NCI-H460 (cell line): ENCODE results near the gene CERS6. TPM values are rescaled to one million over a fixed set of nuclear protein-coding genes. Genes with fewer than 3 reads are reported as not detected.

Experiments
- DNase-seq: peaks from one replicate; pipeline ENCODE4 v3.0.0-alpha.2; 2016; ENCODE audit warnings: low read depth; ENCODE audit errors: extremely low read depth
- total RNA-seq: library from RNA; depleted of rRNA; stranded (reverse); fragments of >200 nt; shearing (Covaris generic); gene quantifications from 2 replicates; pipeline ENCODE4 v1.2.3, GENCODE V29; 2014

The CERS6 gene
- total RNA-seq, 1 experiment from 2014 or later = 57.3 TPM

DNA sequence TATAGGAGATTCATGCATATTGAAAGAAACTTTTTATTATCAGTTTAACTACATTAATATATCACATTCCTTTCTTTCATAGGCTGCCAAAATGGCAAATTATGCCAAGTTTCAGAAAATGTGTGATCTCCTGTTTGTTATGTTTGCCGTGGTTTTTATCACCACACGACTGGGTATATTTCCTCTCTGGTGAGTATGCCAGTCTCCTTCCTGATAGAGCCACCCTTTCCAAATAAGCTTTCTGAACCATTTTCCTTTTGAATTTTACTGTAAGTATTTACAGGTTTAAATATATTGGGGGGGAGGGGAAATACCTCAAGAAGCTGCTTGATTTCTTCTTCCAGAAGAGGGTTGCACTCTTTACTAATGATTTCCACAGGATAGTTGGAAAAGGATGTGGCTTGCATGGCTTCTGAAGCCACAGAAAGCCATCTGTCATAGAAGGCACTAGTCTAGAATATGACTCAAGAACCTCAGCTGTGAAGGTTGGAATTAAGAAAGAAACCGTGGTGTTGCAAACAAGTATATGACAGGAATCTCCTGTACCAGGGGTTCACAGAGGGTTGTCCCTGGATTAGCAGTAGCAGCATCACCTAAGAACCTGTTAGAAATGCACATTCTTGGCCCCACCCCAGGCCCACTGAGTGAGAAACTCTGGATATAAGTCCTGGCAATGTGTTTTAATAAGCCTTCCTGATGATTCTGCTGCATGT, 261.9 kb downstream of the CERS6 start:
- no peak for DNase-seq

GRCh38 chr2:168718622-168719021, 262.6 kb downstream of the CERS6 start:
- no peak for DNase-seq

GRCh38 chr2:168719446-168719845, 263.4 kb downstream of the CERS6 start:
- no peak for DNase-seq

DNA sequence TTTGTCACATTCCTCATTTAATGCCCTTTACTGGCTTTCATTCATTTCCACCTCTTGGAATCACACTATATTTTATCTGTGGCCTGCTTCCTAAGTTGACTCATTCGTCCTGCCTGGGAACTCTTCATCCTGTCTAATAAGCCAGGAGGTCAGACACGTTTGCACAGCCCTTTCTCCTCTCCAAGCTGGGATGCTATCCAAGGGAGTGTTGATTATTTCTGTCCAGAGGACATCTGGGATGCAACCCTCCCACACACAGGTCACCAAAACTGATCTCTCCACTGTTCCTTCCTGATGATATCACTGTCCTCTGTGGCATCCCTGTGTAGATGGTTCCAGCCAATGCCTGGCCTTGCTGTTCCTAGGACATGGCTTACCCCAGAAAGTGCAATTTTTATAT, 266.5 kb downstream of the CERS6 start:
- DNase-seq = no peak

GRCh38 chr2:168723275-168723899, 267.3 kb downstream of the CERS6 start:
- DNase-seq = no peak

DNA sequence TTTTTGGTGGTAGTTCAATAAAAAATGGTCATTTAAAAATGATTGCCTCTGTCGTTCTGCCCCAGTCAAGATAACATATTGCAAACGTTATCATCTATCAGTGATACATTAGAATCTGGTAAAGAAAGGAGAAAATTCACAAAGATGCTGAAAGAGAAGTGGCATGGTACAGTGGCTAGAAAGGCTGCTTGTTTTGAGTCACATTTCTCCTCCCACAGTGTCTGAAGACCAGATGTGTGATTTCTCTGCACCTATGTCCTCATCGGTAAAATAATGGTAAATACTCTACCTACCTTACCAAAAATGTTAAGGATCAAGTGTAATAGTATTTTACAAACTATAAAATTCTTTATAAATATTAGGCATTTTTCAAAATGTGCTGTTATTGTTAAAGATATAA, 270.3 kb downstream of the CERS6 start:
- no peak for DNase-seq

GRCh38 chr2:168727904-168728470, 271.9 kb downstream of the CERS6 start:
- DNase-seq = no peak

- DNase-seq = no peak
Measured at GRCh38 chr2:168729455-168729854, 273.4 kb downstream of the CERS6 start.

- DNase-seq = no peak
Measured at GRCh38 chr2:168730344-168730743, 274.3 kb downstream of the CERS6 start.

GRCh38 chr2:168731002-168731401, 274.9 kb downstream of the CERS6 start:
- no peak for DNase-seq

DNA sequence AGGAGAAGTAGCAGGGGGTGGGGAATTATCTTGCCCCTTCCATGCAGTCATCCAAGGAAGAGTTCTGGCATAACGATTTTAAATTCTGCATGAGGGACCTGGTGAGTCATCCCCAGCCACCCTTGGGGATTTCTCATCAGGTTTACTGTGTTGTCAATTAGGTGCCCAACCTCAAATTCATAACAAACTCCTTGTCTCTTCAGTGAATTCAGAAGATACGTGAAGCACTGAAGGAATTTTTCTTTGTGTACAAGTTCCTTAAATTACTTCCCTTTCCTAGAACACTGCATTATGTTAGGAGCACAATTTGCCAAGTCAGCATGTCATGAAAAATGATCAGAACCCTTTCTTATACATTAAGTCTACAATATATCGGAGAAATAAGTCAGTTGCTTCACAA, 275.5 kb downstream of the CERS6 start:
- DNase-seq = no peak

DNA sequence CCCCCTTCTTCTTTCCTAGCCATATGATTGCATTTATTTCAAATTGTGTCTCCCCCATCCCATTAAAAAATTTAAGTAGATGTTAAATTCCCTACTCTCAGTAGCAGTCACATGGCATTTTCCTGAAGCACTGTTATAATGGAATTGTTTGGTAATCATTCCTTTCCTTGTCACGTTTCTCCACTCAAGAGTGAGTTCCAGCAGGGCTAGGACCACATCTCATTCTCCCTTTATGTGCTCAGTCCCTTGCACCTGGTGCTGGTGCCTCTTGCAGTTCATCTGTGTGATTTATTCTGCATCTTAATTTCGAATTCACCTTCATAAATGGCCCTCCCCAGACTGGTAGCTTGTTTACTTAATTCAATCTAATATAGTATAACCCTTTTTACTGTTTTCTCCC, 276.0 kb downstream of the CERS6 start:
- no peak for DNase-seq

DNA sequence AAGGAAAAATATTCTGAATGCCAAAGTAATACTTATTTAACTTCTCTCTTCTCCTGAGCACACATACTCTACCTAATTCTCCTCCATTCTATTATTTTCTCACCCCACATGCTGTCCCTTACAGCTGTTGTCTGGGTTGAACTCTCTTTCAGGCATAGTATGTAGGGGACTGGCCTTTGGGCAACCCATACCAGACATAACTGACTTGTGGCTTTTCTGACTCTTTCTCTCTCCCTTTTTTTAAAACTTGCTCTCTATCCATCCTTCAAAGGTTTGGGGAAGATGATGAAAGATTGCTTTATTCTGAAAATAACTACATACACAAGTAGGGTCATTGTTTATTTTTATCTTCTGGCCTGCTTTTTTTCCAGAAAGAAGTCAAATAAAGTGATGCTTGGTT, 276.4 kb downstream of the CERS6 start:
- DNase-seq = no peak

DNA sequence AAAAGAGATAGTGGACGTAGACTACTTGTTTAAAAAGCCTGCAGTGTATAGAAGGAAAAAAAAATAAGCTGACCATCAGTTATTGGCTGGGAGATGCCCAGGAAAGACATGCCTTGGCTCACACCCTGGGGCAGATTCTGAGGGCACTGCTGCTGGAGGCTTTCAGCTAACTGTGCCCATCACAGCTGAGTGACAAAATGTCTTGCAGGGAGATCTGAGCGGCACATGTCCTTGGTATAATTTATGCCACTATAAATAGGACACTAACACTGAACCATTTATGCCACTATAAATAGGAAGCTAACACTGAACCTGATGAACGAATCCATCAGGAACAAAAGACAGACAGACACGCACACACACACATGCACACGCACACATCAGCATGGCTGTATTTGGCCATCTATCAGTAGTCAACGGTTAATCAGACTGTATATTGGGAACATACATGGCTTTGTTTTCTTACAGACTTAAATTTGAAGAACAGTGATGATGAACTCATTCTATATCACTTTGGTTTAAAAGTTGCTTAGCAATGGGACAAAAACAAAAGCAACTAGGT, 278.2 kb downstream of the CERS6 start:
- DNase-seq = no peak

DNA sequence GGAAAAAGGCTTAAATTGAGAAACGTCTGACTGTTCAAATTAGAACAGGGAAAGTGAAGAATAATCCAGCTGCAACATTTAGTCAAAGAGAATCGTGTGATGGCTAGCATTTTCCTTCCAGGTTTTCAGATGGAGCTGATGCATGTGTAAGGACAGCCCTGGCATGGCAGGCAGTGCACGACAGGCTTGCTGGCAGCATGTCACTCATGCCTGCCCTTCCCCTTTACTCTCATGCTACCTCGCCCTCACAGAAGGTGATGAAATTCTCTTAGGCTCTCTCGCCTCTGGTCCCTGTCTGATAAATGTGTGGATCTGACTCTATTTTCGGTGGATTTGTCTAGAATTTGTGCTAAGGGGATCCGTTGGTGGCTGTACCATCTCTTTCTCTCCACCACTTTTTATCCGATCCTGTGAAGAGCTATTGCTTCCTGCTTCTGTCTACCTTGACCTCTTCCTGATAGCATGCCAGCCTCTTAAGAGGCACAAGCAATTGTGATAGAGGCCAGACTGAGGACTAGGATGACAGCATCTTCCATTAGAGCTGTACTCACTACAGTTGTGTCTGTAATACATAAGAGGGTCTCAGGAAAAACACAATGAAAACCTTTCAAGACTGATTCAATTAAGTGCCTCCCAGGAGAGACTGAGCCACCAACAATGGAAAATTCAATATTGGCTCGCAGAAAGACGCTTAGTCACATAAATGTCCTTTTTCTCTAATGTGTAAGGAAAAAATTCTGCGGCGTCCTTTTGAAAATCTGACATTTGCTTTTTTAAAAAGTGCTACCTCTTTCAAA, 280.8 kb downstream of the CERS6 start:
- no peak for DNase-seq

DNA sequence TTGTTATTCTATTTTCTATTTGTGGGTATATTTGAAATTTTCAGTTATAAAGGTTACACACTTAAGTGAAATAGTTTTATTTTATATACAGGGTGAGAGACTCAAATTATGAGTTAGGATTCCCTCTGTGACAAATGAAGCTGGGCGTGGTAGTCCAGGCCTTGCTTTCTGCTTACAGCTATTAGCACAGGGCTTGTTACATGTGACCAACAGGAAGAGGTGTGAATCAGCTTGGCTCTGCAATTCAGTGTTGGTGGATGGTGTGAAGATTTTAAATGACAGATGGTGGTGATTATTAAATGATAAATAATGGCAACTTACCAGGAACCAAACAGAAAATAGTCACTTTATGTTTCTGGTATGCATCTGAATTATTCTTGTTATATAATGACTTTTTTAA, 282.0 kb downstream of the CERS6 start:
- no peak for DNase-seq

- DNase-seq = no peak
Measured at GRCh38 chr2:168740360-168740759, 284.3 kb downstream of the CERS6 start.

DNA sequence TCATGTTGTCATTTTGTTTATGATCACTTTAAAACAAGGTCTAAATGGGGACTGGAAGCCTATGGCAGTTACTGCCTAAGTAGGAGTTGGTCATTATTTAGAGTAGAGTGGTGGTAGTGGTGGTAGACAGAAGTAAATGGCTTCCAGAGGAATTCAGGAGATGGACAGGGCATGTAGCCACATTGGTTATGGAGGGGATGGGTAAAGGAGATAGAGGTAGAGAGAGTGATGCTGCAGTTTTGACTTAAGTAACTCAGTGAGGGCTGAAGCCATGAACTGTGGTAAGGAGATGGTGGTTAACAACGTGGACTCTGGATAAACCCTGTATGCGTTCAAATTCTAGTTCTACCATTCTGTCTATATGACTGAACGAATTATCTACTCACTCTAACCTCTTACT, 284.7 kb downstream of the CERS6 start:
- DNase-seq = no peak

DNA sequence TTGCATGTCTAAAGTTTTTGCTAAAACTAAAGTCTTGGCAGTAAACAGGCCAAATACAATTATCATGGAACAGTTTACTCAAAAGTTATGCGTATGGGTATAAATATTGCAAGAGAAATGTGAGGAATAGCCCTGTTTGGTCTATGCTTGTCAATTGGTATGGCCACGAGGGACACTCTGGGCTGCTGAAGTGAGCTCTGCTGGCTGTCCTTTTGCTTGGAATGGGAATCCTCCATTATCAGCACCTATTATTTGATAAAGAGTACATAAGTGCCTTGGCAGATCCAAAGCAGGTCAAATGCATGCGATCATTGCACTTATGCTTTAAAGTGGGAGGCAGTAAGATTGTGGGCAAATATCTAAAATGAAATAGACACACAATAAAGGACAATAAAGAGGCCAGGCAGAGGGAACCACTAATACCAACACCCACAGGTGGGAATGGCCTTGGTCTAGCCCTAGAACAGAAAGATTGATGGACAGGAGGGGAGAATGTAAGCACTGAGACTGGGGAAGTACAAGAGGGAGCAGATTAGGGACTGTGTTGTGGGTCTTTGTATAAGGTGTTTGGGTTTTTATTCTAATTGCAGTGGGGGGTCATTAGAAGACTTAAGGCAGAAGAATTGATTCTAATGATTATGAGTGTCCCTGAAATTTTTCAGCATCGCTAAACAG, 286.3 kb downstream of the CERS6 start:
- no peak for DNase-seq

GRCh38 chr2:168744844-168745243, 288.8 kb downstream of the CERS6 start:
- no peak for DNase-seq

GRCh38 chr2:168748461-168748860, 292.4 kb downstream of the CERS6 start:
- no peak for DNase-seq
